A549 (cell line): ENCODE data around the gene GRAP2.

Experiments
- CHD2 ChIP-seq: fragments of 150-350 bp; IDR thresholded peaks from 2 replicates; pipeline ENCODE4 v1.6.1; 2014; ENCODE audit warnings: low read length; ENCODE audit not compliant: partially characterized antibody
- CTCF ChIP-seq: fragments of >200 bp; sonication (Bioruptor Twin); formaldehyde crosslinking; IDR thresholded peaks from 3 replicates; pipeline ENCODE4 v1.5.1; 2016
- ELK1 ChIP-seq: fragments of 150-350 bp; IDR thresholded peaks from 2 replicates; pipeline ENCODE4 v1.6.1; 2014; ENCODE audit warnings: low read depth, mild to moderate bottlenecking, low read length
- ESRRA ChIP-seq: fragments of 150-350 bp; IDR thresholded peaks from 2 replicates; pipeline ENCODE4 v1.6.1; 2014; ENCODE audit warnings: mild to moderate bottlenecking, low read length, borderline replicate concordance
- POLR2A ChIP-seq: IDR thresholded peaks from 2 replicates; pipeline ENCODE4 v1.6.1; 2012; ENCODE audit warnings: mild to moderate bottlenecking, low read length
- ZSCAN20 ChIP-seq: fragments of 250-450 bp; sonication (Bioruptor Pico); IDR thresholded peaks from 2 replicates; pipeline ENCODE4 v1.8.0; 2022; ENCODE audit warnings: mild to moderate bottlenecking, moderate library complexity

- TF ChIP-seq CTCF (no peak), POLR2A (no peak), CHD2 (no peak), ELK1 (no peak), ESRRA (no peak), ZSCAN20 (no peak)
Measured at GRCh38 chr22:40021401-40022000, 120.6 kb downstream of the GRAP2 start.
